22Rv1 (cell line): ENCODE results near the gene TMTC2.

ENCODE experiments used
- H3K27ac ChIP-seq: fragments of 450-650 bp; 2 replicates; pipeline ENCODE4 v1.5.1; 2017
- CTCF ChIP-seq: fragments of 450-650 bp; IDR thresholded peaks from 2 replicates; pipeline ENCODE4 v1.5.1; 2017; ENCODE audit warnings: mild to moderate bottlenecking
- ZFX ChIP-seq: fragments of 450-650 bp; IDR thresholded peaks from 2 replicates; pipeline ENCODE4 v1.6.1; 2017; ENCODE audit warnings: antibody characterized with exemption, borderline replicate concordance

TMTC2 gene

DNA sequence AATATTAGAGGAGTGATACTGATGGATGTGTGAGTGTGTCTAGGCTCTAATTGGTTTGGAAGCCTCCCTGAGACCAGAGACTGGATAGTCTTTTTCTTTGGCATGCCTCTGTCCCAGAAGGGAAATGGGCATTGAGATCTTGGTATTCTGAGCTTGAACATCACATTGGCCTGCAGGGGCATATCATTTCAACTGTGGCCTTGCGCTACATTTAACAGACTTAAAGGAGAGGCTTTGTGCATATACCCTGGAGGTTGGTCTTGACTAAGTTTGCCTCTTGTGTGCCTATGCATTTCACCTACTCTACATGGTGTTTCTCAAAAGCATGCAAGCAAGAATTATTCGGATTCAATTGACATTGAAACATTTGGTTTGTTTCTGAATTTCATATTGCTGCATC is 185.4 kb downstream of the TMTC2 start:
- no peak overlapping the region for H3K27ac ChIP-seq
- TF ChIP-seq ZFX (no peak), CTCF (no peak)

DNA sequence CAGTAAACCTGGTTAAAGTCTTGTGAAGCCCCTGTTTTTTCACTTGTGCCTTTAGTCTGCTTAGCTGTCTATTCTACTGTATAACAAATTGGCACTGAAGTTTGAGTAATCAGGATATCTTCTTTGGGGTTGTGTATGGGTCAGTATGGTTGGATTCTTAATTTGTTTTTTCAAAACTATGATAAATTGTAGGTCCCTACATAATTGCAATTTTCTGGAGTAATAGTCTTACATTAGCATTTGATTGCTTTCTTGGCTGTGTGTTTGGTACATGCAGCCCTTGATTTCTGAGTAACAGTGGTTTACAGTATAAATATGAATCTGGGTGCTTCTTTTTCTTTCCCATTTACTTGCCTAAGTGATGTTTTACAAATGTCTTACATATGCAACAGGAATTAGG is 186.6 kb downstream of the TMTC2 start:
- TF ChIP-seq ZFX (no peak), CTCF (no peak)
- H3K27ac ChIP-seq, result no peak overlapping the region

DNA sequence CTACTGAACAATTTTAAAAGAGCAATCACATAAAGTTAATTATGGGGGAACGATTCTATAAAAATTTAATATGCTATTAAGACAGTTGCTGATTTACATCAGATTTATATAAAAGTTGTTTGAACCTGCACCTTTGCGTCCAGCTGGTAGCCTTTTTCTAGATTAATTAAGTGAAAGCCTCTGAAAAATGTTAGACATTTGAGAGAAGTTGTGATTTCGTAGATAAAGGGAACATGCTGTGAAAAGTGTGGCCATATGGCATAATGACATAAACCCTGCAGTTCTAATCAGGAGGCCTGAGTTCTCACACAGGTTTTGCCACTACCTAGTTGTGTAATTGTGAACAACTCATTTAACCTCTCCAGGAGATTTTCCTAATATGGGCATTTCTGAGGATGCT is 187.2 kb downstream of the TMTC2 start:
- TF ChIP-seq CTCF (no peak), ZFX (no peak)
- no peak overlapping the region for H3K27ac ChIP-seq

DNA sequence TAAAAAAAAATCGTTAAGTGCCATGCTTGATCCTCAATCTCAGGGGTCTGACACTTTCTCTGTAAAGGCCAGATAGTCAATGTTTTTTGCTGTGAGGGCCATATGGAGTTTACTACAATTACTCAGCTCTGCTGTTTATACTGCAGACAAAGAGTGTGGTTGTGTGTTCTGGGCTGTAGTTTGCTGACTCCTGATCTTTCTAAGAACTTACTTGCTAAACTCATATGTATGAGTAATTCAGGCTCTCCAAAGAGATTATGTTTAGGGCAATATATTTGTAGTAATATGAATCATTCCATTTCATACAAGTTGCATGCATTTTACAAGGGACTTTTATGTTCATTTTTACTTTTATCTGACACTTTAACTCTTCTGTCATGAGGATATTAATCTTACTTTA is 188.2 kb downstream of the TMTC2 start:
- H3K27ac ChIP-seq, result no peak overlapping the region
- TF ChIP-seq ZFX (no peak), CTCF (no peak)

DNA sequence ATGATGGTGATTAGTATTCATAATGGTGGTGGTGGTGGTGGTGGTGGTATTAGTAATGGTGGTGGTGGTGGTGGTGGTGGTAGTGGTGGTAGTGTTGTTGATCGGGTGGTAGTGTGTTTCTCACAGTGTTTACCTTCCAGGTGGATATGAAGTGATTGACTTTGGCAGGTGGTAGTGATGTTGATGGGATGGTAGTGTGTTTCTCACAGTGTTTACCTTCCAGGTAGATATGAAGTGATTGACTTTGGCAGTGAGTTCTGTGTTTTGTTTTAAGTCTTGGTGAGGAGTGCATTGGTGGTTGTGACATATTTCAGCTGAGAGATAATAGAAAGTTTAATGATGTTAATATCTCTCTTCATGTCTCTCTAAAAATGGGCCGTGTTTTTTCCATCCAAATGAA is 189.4 kb downstream of the TMTC2 start:
- TF ChIP-seq CTCF, result no peak
- no peak for TF ChIP-seq ZFX

DNA sequence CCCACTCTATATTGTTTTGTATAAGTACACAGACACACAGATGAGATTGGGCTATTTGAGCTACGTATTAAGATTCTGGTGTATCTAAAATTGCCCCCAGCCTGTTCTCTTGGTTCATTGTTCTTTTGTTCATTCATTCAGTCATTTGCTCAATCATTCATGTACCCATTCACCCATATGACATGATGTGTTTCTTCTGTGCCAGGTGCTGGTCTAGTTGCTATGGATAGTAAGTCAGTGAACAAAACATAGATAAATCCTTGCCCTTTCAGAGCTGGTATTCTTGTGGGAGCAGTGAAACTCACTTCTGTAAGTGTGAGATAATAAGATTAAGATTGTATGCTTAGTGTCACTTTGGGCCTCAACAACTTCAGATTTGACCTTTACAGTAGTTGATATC is 191.3 kb downstream of the TMTC2 start:
- no peak overlapping the region for H3K27ac ChIP-seq
- TF ChIP-seq CTCF (no peak), ZFX (no peak)

More for the DNA sequence above, 189.4 kb downstream of the TMTC2 start:
- H3K27ac ChIP-seq, result no peak overlapping the region

DNA sequence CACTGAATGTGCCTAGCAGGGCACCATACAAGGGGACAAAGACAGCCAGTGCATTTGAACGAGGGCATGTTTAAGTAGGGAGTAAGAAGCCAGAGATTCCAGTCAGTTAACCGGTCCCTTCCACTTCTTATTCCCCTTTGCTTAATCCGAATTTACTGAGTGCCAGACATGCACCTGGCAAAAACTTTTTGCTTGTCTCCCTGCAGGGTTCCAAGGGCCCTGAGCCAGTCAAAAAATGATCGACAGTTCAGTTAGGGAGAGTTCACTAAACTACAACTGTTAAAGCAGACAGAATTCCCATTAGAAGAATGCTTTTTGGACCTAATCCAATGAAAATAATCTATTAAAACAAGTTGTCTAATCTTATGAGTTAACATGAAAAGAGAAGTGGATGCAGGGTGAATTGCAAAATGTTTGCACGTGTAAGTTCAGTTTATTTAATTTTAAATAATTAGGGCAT is 193.8 kb downstream of the TMTC2 start:
- no peak for TF ChIP-seq CTCF
- no peak overlapping the region for H3K27ac ChIP-seq
